ENCODE measurements around the gene RXRA.

The RXRA gene

GRCh38 chr9:134400283-134400682 lies 74.0 kb downstream of the RXRA start:
- no peaks in the 10 kb centered on the region for H3K4me1 ChIP-seq (ENCODE audit: control insufficient read depth, low read depth, low read length)
- H3K4me3 ChIP-seq (ENCODE audit: low read length), result no peak overlapping the region
- H3K9me3 ChIP-seq (ENCODE audit: control insufficient read depth, low read depth, low read length), result peaks cover 7% of the 10 kb centered on the region
- no peaks in the 10 kb centered on the region for H3K27me3 ChIP-seq (ENCODE audit: control insufficient read depth, insufficient read depth, low read length)
- no peak overlapping the region for H3K27ac ChIP-seq (ENCODE audit: low read length)
- no peak overlapping the region for H3K9ac ChIP-seq (ENCODE audit: low read length)
- no peaks in the 10 kb centered on the region for H3K36me3 ChIP-seq (ENCODE audit: control insufficient read depth, low read depth, low read length)

- H3K27ac ChIP-seq (ENCODE audit: low read length), result no peak overlapping the region
- H3K36me3 ChIP-seq (ENCODE audit: control insufficient read depth, low read depth, low read length), result no peaks in the 10 kb centered on the region
- no peaks in the 10 kb centered on the region for H3K4me1 ChIP-seq (ENCODE audit: control insufficient read depth, low read depth, low read length)
- no peak overlapping the region for H3K4me3 ChIP-seq (ENCODE audit: low read length)
- H3K9ac ChIP-seq (ENCODE audit: low read length), result no peak overlapping the region
- peaks cover 7% of the 10 kb centered on the region for H3K9me3 ChIP-seq (ENCODE audit: control insufficient read depth, low read depth, low read length)
- H3K27me3 ChIP-seq (ENCODE audit: control insufficient read depth, insufficient read depth, low read length), result no peaks in the 10 kb centered on the region
Observed at GRCh38 chr9:134401391-134401790, 75.1 kb downstream of the RXRA start.

GRCh38 chr9:134402182-134402581 lies 75.9 kb downstream of the RXRA start:
- Histone ChIP-seq H3K9me3 (ENCODE audit: control insufficient read depth, low read depth, low read length) (peaks cover 7% of the 10 kb centered on the region), H3K27ac (ENCODE audit: low read length) (no peak overlapping the region), H3K27me3 (ENCODE audit: control insufficient read depth, insufficient read depth, low read length) (no peaks in the 10 kb centered on the region), H3K4me1 (ENCODE audit: control insufficient read depth, low read depth, low read length) (no peaks in the 10 kb centered on the region), H3K4me3 (ENCODE audit: low read length) (no peak overlapping the region), H3K9ac (ENCODE audit: low read length) (no peak overlapping the region), H3K36me3 (ENCODE audit: control insufficient read depth, low read depth, low read length) (no peaks in the 10 kb centered on the region)

GRCh38 chr9:134403292-134403681 lies 77.0 kb downstream of the RXRA start:
- Histone ChIP-seq H3K4me1 (ENCODE audit: control insufficient read depth, low read depth, low read length) (no peaks in the 10 kb centered on the region), H3K27me3 (ENCODE audit: control insufficient read depth, insufficient read depth, low read length) (no peaks in the 10 kb centered on the region), H3K36me3 (ENCODE audit: control insufficient read depth, low read depth, low read length) (no peaks in the 10 kb centered on the region), H3K4me3 (ENCODE audit: low read length) (no peak overlapping the region), H3K27ac (ENCODE audit: low read length) (no peak overlapping the region), H3K9ac (ENCODE audit: low read length) (no peak overlapping the region), H3K9me3 (ENCODE audit: control insufficient read depth, low read depth, low read length) (peaks cover 7% of the 10 kb centered on the region)

- H3K9me3 ChIP-seq (ENCODE audit: control insufficient read depth, low read depth, low read length), result peaks cover 7% of the 10 kb centered on the region
- no peaks in the 10 kb centered on the region for H3K36me3 ChIP-seq (ENCODE audit: control insufficient read depth, low read depth, low read length)
- H3K4me3 ChIP-seq (ENCODE audit: low read length), result no peak overlapping the region
- no peaks in the 10 kb centered on the region for H3K4me1 ChIP-seq (ENCODE audit: control insufficient read depth, low read depth, low read length)
- H3K27me3 ChIP-seq (ENCODE audit: control insufficient read depth, insufficient read depth, low read length), result no peaks in the 10 kb centered on the region
- no peak overlapping the region for H3K9ac ChIP-seq (ENCODE audit: low read length)
- no peak overlapping the region for H3K27ac ChIP-seq (ENCODE audit: low read length)
Observed at GRCh38 chr9:134403682-134404301, 77.5 kb downstream of the RXRA start.

GRCh38 chr9:134404376-134405358 lies 78.4 kb downstream of the RXRA start:
- Histone ChIP-seq H3K36me3 (ENCODE audit: control insufficient read depth, low read depth, low read length) (no peaks in the 10 kb centered on the region), H3K4me1 (ENCODE audit: control insufficient read depth, low read depth, low read length) (no peaks in the 10 kb centered on the region), H3K27ac (ENCODE audit: low read length) (no peak overlapping the region), H3K9me3 (ENCODE audit: control insufficient read depth, low read depth, low read length) (no peaks in the 10 kb centered on the region), H3K9ac (ENCODE audit: low read length) (no peak overlapping the region), H3K4me3 (ENCODE audit: low read length) (no peak overlapping the region), H3K27me3 (ENCODE audit: control insufficient read depth, insufficient read depth, low read length) (no peaks in the 10 kb centered on the region)

- no peak overlapping the region for H3K9ac ChIP-seq (ENCODE audit: low read length)
- no peaks in the 10 kb centered on the region for H3K36me3 ChIP-seq (ENCODE audit: control insufficient read depth, low read depth, low read length)
- no peak overlapping the region for H3K27ac ChIP-seq (ENCODE audit: low read length)
- H3K9me3 ChIP-seq (ENCODE audit: control insufficient read depth, low read depth, low read length), result no peaks in the 10 kb centered on the region
- no peak overlapping the region for H3K4me3 ChIP-seq (ENCODE audit: low read length)
- H3K27me3 ChIP-seq (ENCODE audit: control insufficient read depth, insufficient read depth, low read length), result no peaks in the 10 kb centered on the region
- no peaks in the 10 kb centered on the region for H3K4me1 ChIP-seq (ENCODE audit: control insufficient read depth, low read depth, low read length)
Observed at GRCh38 chr9:134405527-134405926, 79.3 kb downstream of the RXRA start.

GRCh38 chr9:134406366-134407120 lies 80.3 kb downstream of the RXRA start:
- Histone ChIP-seq H3K4me1 (ENCODE audit: control insufficient read depth, low read depth, low read length) (no peaks in the 10 kb centered on the region), H3K27ac (ENCODE audit: low read length) (no peak overlapping the region)

GRCh38 chr9:134407121-134407779 lies 81.0 kb downstream of the RXRA start:
- H3K36me3 ChIP-seq (ENCODE audit: control insufficient read depth, low read depth, low read length), result no peaks in the 10 kb centered on the region
- peak overlapping the region; percentile 19 for H3K9ac ChIP-seq (ENCODE audit: low read length)
- H3K4me3 ChIP-seq (ENCODE audit: low read length), result no peak overlapping the region

More at GRCh38 chr9:134406366-134407120, 80.3 kb downstream of the RXRA start:
- no peaks in the 10 kb centered on the region for H3K36me3 ChIP-seq (ENCODE audit: control insufficient read depth, low read depth, low read length)
- H3K9ac ChIP-seq (ENCODE audit: low read length), result peak overlapping the region; percentile 19
- H3K4me3 ChIP-seq (ENCODE audit: low read length), result no peak overlapping the region
- H3K27me3 ChIP-seq (ENCODE audit: control insufficient read depth, insufficient read depth, low read length), result no peaks in the 10 kb centered on the region
- H3K9me3 ChIP-seq (ENCODE audit: control insufficient read depth, low read depth, low read length), result no peaks in the 10 kb centered on the region

GRCh38 chr9:134408389-134408788 lies 82.1 kb downstream of the RXRA start:
- Histone ChIP-seq H3K36me3 (ENCODE audit: control insufficient read depth, low read depth, low read length) (no peaks in the 10 kb centered on the region), H3K27me3 (ENCODE audit: control insufficient read depth, insufficient read depth, low read length) (no peaks in the 10 kb centered on the region), H3K9ac (ENCODE audit: low read length) (no peak overlapping the region), H3K27ac (ENCODE audit: low read length) (no peak overlapping the region), H3K4me1 (ENCODE audit: control insufficient read depth, low read depth, low read length) (no peaks in the 10 kb centered on the region), H3K9me3 (ENCODE audit: control insufficient read depth, low read depth, low read length) (no peaks in the 10 kb centered on the region), H3K4me3 (ENCODE audit: low read length) (no peak overlapping the region)

More at GRCh38 chr9:134407121-134407779, 81.0 kb downstream of the RXRA start:
- H3K4me1 ChIP-seq (ENCODE audit: control insufficient read depth, low read depth, low read length), result no peaks in the 10 kb centered on the region
- H3K9me3 ChIP-seq (ENCODE audit: control insufficient read depth, low read depth, low read length), result no peaks in the 10 kb centered on the region
- peak overlapping the region; percentile 45 for H3K27ac ChIP-seq (ENCODE audit: low read length)
- H3K27me3 ChIP-seq (ENCODE audit: control insufficient read depth, insufficient read depth, low read length), result no peaks in the 10 kb centered on the region

Measured in iPS-18a (cell line).